ENCODE data around the gene MT2A. TPM values are rescaled to one million over a fixed set of nuclear protein-coding genes. Genes with fewer than 3 reads are reported as not detected.

Gene MT2A
- total RNA-seq, 1 donor, result 114 TPM

GRCh38 chr16:56584276-56584675, 24.1 kb upstream of the MT2A start:
- DNase-seq (ENCODE audit: low read depth), result no peak
- no peak for TF ChIP-seq CTCF (IDR thresholded peaks at IDR 0.05; ENCODE audit: insufficient read depth, low read length)
- no peak overlapping the region for H3K4me3 ChIP-seq (ENCODE audit: low read depth, low read length)

GRCh38 chr16:56588781-56589140, 19.6 kb upstream of the MT2A start:
- DNase-seq (ENCODE audit: low read depth), result no peak
- H3K4me3 ChIP-seq (ENCODE audit: low read depth, low read length), result peak overlapping the region; percentile 50
- no peak for TF ChIP-seq CTCF (IDR thresholded peaks at IDR 0.05; ENCODE audit: insufficient read depth, low read length)

- no peak for DNase-seq (ENCODE audit: low read depth)
- H3K4me3 ChIP-seq (ENCODE audit: low read depth, low read length), result peak within 1 kb of the TSS; percentile 50
- TF ChIP-seq CTCF (IDR thresholded peaks at IDR 0.05; ENCODE audit: insufficient read depth, low read length), result no peak
Observed at GRCh38 chr16:56589141-56590039, 19.0 kb upstream of the MT2A start, which contains the start of gene MT3. Gene MT3 (plus strand): TSS chr16:56589528. CDS start chr16:56589591, 63 bp downstream.

GRCh38 chr16:56591377-56592060, 16.9 kb upstream of the MT2A start:
- no peak for DNase-seq (ENCODE audit: low read depth)
- no peak for TF ChIP-seq CTCF (IDR thresholded peaks at IDR 0.05; ENCODE audit: insufficient read depth, low read length)
- no peak overlapping the region for H3K4me3 ChIP-seq (ENCODE audit: low read depth, low read length)

GRCh38 chr16:56593573-56594291, 14.7 kb upstream of the MT2A start:
- TF ChIP-seq CTCF (IDR thresholded peaks at IDR 0.05; ENCODE audit: insufficient read depth, low read length), result no peak
- H3K4me3 ChIP-seq (ENCODE audit: low read depth, low read length), result no peak overlapping the region

GRCh38 chr16:56594292-56594619, 14.1 kb upstream of the MT2A start:
- no peak for TF ChIP-seq CTCF (IDR thresholded peaks at IDR 0.05; ENCODE audit: insufficient read depth, low read length)
- H3K4me3 ChIP-seq (ENCODE audit: low read depth, low read length), result no peak overlapping the region
- DNase-seq (ENCODE audit: low read depth), result no peak

More at GRCh38 chr16:56593573-56594291, 14.7 kb upstream of the MT2A start:
- no peak for DNase-seq (ENCODE audit: low read depth)

All from fibroblast of the aortic adventitia (primary cell).